ENCODE results near the gene FXYD7.

- TF ChIP-seq, protein P1, sequence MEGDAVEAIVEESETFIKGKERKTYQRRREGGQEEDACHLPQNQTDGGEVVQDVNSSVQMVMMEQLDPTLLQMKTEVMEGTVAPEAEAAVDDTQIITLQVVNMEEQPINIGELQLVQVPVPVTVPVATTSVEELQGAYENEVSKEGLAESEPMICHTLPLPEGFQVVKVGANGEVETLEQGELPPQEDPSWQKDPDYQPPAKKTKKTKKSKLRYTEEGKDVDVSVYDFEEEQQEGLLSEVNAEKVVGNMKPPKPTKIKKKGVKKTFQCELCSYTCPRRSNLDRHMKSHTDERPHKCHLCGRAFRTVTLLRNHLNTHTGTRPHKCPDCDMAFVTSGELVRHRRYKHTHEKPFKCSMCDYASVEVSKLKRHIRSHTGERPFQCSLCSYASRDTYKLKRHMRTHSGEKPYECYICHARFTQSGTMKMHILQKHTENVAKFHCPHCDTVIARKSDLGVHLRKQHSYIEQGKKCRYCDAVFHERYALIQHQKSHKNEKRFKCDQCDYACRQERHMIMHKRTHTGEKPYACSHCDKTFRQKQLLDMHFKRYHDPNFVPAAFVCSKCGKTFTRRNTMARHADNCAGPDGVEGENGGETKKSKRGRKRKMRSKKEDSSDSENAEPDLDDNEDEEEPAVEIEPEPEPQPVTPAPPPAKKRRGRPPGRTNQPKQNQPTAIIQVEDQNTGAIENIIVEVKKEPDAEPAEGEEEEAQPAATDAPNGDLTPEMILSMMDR (IDR thresholded peaks at IDR 0.05; ENCODE audit: poor library complexity) = no peak
- no peak for TF ChIP-seq EZH2 (IDR thresholded peaks at IDR 0.05; ENCODE audit: borderline replicate concordance)
Measured at GRCh38 chr19:35125749-35126623, 17.1 kb upstream of the FXYD7 start.
